NCI-H2171 (cell line): ENCODE data around the gene EPHB6.
A peak's percentile ranks its signal among the peaks of the same experiment; 100 is the strongest.

ENCODE experiments used
- DNase-seq: peaks from one replicate; lab custom pipeline; 2025; lab: John Stamatoyannopoulos, UW

The EPHB6 gene, protein sequence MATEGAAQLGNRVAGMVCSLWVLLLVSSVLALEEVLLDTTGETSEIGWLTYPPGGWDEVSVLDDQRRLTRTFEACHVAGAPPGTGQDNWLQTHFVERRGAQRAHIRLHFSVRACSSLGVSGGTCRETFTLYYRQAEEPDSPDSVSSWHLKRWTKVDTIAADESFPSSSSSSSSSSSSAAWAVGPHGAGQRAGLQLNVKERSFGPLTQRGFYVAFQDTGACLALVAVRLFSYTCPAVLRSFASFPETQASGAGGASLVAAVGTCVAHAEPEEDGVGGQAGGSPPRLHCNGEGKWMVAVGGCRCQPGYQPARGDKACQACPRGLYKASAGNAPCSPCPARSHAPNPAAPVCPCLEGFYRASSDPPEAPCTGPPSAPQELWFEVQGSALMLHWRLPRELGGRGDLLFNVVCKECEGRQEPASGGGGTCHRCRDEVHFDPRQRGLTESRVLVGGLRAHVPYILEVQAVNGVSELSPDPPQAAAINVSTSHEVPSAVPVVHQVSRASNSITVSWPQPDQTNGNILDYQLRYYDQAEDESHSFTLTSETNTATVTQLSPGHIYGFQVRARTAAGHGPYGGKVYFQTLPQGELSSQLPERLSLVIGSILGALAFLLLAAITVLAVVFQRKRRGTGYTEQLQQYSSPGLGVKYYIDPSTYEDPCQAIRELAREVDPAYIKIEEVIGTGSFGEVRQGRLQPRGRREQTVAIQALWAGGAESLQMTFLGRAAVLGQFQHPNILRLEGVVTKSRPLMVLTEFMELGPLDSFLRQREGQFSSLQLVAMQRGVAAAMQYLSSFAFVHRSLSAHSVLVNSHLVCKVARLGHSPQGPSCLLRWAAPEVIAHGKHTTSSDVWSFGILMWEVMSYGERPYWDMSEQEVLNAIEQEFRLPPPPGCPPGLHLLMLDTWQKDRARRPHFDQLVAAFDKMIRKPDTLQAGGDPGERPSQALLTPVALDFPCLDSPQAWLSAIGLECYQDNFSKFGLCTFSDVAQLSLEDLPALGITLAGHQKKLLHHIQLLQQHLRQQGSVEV

DNA sequence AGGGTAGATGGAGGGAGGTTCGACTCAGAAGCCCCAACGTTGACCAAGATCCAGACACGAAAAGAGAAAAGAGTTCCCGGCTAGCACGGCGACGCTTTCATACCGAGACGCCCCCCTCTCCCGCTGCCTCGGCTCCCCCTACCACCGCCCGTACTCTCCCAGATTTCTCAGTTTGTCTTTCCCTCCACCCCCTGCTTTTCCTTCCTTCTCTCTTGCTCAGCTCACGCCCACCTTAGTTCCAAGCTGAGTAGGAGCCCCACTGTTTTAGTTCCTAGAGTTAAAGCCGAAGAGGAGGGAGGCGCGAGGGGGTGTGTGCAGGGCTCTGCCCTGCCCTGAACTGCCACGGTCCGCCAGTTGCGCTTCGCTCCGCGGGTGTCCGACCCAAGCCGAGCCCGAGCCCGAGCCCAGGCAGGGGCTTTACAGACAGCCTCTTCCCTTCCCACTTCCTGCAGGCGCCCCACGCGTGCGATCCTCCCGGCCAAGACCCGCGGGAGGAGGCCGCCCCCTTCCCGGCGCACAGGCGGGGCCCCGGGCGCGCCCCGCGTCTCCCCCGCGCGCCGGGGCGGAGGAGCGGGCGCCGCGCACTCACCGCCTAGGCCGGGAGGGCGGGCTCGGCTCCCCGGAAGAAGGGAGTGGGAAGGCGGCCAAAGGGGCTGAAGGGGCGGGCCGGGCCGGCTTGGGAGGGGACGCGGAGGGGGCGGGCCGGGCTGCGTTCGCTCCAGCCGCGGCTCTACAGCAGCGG, at the start of gene EPHB6:
Gene EPHB6, plus strand, starts transcription at position 705 of the 742 bp plus-strand sequence. CDS start 8,152 bp downstream, outside the sequence.
- no peak for DNase-seq

DNA sequence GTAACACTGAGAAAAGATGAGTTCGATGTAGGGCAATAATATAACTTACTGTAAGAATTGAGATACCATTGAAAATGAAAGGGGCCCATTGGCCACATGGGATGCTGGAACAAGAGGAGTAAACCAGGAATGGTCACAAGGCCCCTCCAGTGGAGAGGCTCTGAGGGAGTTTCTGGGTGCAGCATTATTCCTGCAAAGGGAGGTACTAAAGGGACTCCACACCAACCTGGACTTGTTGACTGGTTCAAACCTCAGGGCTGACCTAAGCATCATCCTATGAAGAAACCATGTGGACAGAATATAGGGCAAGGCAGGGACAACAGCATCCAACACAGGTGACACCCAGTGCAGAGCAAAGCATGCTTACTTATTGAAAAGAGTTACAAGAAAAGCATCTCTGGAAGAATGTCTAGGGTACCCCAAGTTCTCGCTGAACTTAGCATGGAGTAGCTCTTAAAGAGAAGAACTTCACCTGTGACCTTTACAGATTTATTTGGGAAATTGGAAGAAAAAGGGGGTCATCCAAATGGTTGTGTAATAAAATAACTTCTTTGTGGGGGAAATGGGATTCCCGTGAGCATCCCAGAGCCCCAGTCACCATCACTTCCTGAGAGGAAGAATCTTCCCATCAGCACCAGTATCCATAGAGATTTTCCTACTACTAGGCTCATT, 49.4 kb upstream of the EPHB6 start:
- no peak for DNase-seq

DNA sequence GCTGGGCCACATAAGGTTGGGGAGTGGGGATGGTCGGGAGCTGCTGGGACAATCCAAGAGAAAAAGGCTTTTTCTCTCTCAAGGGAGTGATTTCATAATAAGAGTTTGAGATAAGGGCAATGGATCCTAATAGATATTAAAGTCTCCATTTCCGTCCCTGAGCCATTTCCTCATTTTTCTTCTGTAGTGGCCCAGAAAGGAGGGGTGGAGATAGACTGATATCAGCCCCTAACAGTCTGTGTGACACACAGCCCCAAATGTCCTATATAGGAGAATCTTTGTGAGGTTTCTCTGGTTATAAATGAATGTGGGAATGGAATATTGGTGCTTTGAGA, 48.9 kb upstream of the EPHB6 start:
- DNase-seq, result no peak

DNA sequence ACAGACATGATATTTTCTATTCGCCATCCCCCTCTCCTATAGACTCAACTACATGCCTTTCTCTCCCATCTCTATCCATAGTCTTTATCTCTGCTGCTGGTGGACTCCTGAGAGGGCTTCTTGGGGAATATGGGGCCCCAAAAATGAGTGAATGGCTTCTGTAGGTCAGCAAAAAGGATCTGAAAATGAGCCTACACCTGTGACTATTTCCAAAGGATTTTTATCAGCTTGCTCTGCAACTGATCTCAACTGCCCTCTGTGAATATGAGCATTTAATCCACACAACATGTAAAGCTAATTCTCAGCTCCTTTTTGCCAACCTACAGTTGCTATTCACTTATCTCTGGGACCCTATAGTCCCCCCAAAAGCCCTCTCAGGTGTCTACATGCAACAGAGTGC, 47.9 kb upstream of the EPHB6 start:
- no peak for DNase-seq

DNA sequence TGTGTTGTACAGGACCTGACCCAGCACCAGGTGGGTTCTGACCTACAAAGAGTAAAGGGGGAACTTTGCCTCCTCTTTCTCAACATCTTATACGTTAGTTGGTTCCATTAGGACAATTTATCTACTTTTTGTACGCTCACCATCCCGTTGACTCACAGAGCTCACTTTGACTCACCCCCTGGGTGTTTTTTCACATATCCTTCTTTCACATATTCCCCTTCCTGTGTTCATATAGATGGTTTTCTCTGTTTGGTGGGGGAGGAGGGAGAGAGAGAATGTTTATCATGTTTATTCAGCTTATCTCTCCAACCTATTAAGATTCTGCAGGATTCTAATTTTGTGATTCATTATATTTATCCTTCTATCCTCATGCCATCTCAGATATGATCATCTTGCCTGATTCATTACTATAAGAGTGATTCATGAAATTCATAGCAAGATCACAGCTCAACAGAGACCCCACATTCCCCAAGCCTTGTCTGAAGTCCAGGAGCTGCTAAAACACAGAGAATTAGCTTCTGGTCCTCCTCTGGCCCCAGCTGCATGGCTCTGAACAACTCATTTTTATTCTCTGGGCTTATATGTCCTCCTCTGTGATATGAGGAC, 46.9 kb upstream of the EPHB6 start:
- DNase-seq, result no peak

DNA sequence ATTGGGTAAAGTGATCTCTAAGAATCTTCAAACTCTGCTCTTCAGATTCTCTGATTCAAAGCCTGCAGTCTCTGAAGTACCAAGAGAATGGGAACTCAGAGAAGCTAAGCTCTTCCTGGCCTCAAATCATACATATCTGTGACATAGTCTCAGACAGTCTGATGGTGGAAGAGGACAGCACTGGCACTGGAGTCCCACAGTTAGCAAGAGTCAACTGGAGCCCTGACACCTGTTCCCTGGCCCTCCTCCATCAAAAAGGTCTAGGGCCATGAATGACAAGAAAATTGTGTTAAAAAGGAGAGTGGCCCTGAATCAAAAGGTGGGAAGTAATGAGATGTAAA, 46.4 kb upstream of the EPHB6 start:
- DNase-seq, result no peak

DNA sequence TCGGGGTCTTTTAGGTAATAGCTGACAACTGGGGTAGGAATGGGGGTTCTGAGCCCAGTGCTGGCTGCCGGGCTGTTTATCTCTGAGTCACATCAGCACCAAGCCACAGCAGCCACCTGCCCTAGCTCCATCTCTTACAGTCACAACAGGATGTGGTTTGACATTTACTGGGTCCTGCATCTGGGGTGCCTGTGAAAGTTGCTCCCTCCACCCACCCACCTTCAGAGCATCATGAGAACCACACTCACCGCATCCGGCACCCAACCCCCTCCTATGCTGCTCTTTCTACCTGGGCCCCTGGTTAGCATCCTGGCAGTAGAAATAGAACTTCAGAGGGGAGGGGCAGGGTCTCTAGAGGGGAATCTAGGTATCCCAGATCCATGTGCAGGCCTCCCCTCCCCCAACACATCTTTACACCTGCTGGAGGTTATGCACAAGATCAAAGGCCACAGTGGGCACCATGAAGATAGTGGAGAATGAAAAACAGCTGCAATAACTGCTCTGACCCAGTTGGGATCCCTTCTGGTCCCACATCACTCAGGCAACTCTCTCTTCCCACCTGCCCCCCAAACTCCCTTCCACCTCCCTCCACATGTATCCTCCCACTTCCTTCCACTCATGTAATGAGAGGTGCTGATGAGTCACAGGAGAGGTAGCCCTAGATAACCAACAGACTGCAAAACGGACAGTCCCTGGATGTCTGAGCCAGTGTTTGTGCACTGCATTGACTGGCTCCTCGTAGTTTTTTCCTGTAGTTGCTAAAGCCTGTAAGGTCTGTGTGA, 45.9 kb upstream of the EPHB6 start:
- no peak for DNase-seq

DNA sequence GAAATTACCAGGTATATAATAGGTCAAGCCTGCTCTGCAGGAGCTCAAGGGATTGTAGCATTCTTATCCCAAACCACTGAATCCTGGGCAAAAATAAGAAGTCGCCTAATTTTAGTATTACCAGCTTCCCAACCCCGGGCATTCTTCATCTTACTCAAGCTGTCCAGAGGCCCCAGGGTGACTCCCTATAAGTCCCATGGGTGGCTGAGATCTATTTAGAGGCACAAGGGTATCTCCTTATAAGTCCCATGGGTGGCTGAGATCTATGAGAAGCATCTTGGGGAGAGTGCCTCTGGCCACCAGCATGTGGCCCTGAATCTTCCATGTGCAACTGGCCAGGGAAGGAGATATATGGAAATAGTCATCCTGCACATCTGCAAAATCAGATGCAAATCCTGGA, 45.2 kb upstream of the EPHB6 start:
- no peak for DNase-seq

DNA sequence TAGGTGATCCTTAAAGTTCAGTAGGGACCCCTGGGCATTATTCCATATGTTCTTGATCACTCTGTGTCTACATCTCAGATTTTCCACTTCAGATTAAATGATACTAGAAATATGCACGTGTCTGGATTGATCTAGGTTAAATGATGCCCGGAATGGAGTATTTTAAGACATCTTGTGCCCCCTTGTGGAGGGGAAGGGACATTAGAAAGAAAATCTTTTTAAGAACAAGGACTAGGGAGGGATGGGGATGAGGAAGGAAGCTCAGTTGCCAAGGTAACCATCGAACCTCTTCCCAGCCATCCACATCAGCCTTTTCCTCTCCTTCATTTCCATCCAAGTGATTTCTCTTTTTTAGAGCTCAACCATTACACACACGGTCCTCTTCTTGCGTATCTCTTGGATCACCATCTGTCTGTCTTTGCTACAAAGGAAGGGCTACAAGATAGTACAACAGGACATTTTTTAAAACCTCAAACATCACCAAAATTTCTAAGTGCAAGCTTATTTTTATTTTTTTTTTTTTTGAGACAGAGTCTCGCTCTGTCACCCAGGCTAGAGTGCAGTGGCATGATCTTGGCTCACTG, 43.6 kb upstream of the EPHB6 start:
- peak; percentile 19 for DNase-seq

DNA sequence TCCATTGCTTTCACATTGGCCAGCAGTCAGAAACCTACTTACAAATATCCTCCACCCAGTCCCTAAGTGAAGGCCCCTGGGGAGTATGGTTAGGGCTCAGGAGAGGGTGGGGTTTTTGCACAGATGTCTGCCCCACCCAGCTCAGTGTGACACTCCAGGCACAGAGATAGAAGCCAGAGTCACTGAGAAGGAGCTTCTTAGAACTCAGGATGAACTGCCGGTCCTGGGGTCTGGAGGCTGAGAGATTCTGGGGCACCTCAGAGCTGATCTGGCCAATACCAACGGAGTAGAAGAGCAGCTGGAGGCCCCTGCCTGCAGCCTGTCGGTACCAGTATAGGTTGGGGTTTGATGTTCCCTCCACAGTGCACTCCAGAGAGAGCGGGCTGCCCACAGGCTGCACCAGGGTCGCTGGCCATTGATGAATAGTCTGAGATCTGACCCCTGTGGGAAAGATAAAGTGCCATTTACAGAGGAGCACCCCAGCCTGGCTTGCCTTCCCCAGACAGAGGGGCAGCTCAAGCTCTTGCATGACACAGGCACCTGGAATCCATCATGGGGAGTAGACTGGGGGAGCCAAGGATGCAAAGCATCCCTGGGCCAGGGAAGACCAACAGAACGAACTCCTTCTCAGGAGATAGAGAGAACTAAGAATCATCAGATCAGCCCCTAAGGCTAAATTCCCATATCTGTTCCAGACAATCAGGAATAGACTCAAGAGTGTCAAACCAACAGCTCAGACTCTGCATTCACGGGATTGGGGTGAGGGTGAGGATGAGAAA, 42.2 kb upstream of the EPHB6 start:
- no peak for DNase-seq

DNA sequence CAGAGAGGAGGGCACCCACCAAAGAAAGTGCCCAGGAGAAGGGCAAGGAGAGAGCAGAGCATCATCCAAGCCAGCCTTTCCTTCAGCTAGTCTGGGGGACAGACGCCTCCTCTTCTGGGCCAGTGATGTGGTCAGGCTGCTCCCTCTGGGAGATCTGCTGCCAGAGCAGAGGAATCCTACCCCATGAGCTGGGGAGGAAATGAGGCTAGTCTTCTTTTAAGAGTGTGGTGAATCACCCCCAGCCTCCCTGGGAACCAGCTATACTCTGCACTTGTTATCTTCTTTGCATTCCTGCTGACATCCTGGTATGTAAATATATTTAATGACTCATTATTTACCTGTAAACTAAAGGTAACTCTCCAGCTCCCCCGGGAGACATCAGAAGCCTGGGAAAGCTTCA, 41.6 kb upstream of the EPHB6 start:
- no peak for DNase-seq

DNA sequence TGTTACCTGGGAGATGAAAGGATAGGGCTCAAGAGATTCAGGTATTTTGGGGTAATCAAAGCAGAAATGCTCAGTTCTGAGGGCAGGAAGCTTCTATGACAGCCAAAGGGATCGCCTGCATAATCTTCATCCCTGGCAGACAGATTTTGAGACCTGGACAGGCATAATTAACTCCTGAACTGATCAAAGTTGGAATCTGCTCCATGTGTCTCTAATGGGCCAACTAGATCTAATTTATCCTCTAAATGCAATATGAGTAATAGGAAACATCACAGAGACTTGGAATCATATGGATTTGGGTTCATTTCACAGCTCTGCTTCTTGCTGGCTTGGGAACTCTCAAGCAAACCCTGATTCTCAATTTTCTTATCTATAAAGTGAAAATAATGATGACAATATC, 41.2 kb upstream of the EPHB6 start:
- no peak for DNase-seq

DNA sequence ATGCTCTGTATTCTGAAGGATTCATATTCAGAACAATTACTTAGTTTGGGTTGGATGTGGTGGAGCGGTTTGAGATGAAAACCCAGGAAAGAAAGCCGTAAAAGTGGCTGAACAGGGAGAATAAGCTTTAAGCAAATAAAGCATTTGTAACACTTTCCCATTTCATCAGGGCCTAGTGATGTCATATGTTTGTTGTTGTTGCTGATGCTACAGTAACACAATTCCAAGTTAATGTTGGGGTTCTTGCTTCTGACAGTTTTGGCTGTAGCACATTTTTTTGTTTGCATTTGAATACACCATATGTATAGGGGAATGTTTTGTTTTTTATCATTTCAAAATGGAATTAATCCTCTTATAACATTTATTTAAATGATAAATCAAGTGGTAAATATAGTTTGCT, 40.4 kb upstream of the EPHB6 start:
- DNase-seq, result no peak

DNA sequence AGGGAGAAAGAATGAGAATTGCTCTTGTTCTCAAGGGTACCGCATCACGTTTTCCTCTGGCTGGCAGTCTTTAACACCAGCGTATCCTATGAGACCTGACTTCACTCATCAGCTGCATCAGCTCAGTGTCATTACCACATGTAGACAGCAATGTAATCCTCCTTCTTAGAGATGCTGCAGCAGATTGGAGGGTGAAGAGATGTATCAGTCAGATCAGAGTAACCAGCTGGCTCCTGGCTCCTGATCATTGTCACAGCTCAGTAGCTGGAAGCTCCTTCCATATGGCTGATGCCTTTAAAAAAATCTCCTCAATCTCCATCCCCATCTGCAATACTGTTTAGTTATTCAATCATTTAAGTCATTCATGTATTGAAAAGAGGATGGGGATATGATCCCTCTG, 39.7 kb upstream of the EPHB6 start:
- DNase-seq, result peak; percentile 50

DNA sequence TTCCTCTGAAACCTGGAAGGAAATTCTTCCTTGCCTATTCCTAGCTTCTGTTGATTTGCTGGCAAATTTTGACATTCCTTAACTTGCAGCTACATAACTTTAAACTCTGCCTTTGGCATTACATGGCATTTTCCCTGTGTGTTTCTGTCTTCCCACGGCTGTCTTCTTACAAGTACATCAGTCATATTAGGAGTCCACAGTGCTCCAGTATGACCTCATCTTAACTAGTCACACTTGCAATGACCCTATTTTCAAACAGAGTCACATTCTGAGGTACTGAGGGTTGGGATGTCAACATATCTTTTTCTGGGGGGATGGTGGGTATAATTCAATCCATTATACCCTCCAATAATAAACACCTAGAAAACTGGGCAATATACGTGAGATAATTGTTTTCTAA, 37.4 kb upstream of the EPHB6 start:
- DNase-seq, result no peak

DNA sequence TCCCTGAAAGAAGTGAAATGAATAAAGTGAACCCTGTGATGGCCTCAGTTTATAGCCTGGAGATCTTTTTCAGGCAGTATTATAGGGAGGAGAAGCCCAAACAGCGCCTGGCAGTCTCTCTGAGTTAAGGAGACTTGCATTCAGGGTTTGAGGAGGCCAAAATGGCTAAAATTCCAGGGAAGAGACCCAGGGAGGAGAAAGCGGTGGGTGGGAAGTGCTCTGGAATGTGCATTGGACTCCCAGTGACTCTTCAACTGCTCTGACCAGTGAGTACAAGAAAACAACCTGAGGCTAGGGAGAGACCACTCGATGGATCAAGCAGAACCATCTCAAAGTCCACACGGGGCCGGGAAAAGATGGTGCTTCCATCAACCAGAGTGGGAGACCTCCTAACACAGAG, 35.3 kb upstream of the EPHB6 start:
- no peak for DNase-seq

DNA sequence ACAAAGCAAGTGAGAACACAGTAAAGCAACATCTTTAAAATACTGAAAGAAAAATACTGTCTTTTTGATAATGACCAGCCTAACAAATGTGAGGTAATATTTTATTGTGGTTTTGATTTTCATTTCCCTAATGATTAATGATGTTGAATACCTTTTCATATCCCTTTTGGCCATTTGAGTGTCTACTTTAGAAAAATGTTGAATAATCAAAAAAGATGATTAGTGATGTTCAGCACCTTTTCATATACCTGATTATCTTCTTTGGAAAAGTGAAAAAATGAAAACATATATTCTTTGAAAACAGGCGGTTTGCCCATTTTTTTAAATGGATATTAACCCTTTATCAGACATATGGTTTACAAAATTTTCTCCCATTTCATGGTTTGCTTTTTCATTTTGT, 32.2 kb upstream of the EPHB6 start:
- no peak for DNase-seq

DNA sequence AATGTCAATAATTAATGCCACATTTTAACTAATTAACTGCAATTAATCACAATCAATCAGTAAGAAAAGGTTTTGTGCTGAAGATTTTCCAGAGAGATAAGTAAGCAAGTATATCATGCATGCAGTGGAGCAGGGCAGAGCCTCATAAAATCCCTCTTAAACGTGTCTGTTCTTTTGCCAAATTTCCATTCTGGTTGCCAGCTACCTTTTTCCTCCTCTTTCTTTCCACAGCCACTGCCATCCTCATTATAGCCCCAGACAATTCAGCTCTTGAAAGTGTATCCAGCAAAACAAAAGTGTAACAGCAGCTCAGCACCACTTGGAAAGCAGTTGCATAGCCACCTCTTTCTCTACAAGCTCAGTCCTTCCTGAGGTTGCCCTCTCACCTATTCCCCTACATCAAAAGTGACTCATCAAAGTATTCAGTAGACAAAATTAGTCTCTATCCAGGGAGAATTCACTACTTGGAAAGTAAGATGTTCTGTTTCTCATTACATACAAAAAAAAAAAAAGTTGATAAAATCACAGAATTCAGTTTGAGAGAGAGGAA, 26.9 kb upstream of the EPHB6 start:
- no peak for DNase-seq

DNA sequence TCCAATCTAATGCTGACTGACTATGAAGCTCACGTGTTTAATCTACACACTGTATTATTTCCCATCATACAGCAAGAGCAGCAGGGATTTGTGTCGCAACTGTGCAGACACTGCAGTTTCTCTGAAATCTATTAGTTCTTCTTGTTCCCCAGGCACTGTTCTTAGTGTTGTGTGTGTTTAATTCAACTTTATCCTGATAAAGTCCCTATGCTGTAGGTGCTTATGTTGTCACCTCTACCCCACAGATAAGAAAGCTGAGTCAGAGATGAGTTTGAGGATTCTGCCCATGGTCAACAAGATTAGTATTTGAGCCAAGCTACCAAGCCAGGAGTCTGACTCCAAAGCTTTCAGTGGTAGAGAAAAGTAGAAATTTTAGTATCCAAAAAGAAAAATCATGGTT, 22.5 kb upstream of the EPHB6 start:
- DNase-seq, result no peak
